BE2C (cell line): ENCODE data around the gene CEBPG. TPM values are rescaled to one million over a fixed set of nuclear protein-coding genes. Genes with fewer than 3 reads are reported as not detected.

Experiments used
- DNase-seq: peaks from one replicate; pipeline ENCODE4 v3.0.0-alpha.2; 2020
- H3K27me3 ChIP-seq: fragments of 250-450 bp; sonication (Bioruptor Pico); 2 replicates; pipeline ENCODE4 v1.5.1; 2020; ENCODE audit warnings: mild to moderate bottlenecking
- H3K36me3 ChIP-seq: fragments of 250-450 bp; sonication (Bioruptor Pico); 2 replicates; pipeline ENCODE4 v1.5.1; 2020; ENCODE audit warnings: mild to moderate bottlenecking
- H3K4me1 ChIP-seq: fragments of 250-450 bp; sonication (Bioruptor Pico); 2 replicates; pipeline ENCODE4 v1.5.1; 2020
- H3K4me3 ChIP-seq: 2 replicates; pipeline ENCODE4 v1.5.1; 2011; ENCODE audit warnings: low read depth, low read length
- H3K9me3 ChIP-seq: fragments of 250-450 bp; sonication (Bioruptor Pico); 2 replicates; pipeline ENCODE4 v1.5.1; 2020
- CTCF ChIP-seq: IDR thresholded peaks from 2 replicates; pipeline ENCODE4 v1.5.1; 2012; ENCODE audit warnings: mild to moderate bottlenecking, low read depth, low read length
- polyA plus RNA-seq: library from polyadenylated mRNA; unstranded; fragments of >200 nt; gene quantifications from one replicate; pipeline ENCODE4 v1.2.1, GENCODE V29; 2012; ENCODE audit warnings: low read depth, missing spikeins; ENCODE audit not compliant: insufficient read length, insufficient read depth

Gene CEBPG
- 93.6 TPM for polyA plus RNA-seq

- Histone ChIP-seq H3K27me3 (no peaks in the 10 kb centered on the region), H3K9me3 (no peaks in the 10 kb centered on the region), H3K4me1 (peaks cover 11% of the 10 kb centered on the region), H3K4me3 (peak within 1 kb of the TSS; percentile 80), H3K36me3 (peaks cover 7% of the 10 kb centered on the region; the same call in 1 of the 2 replicates)
- peak; percentile 95 for DNase-seq
- TF ChIP-seq CTCF, result no peak
These were observed at the start of gene CEBPG for GRCh38 chr19:33373453-33374235. TSS of gene CEBPG (plus strand) at chr19:33373709. CDS start at chr19:33379240, 5,531 bp downstream.

GRCh38 chr19:33324628-33325027 is 48.9 kb upstream of the CEBPG start:
- Histone ChIP-seq H3K27me3 (no peaks in the 10 kb centered on the region), H3K4me1 (no peaks in the 10 kb centered on the region), H3K36me3 (no peaks in the 10 kb centered on the region), H3K9me3 (no peaks in the 10 kb centered on the region), H3K4me3 (no peak overlapping the region)
- no peak for DNase-seq
- TF ChIP-seq CTCF, result no peak

GRCh38 chr19:33325920-33326319 is 47.6 kb upstream of the CEBPG start:
- no peak for TF ChIP-seq CTCF
- DNase-seq, result no peak
- Histone ChIP-seq H3K4me1 (no peaks in the 10 kb centered on the region), H3K36me3 (no peaks in the 10 kb centered on the region), H3K27me3 (no peaks in the 10 kb centered on the region), H3K9me3 (no peaks in the 10 kb centered on the region), H3K4me3 (no peak overlapping the region)

- H3K36me3 ChIP-seq, result no peaks in the 10 kb centered on the region
- no peaks in the 10 kb centered on the region for H3K9me3 ChIP-seq
- no peak for DNase-seq
- TF ChIP-seq CTCF, result no peak
- H3K4me3 ChIP-seq, result no peak overlapping the region
- H3K4me1 ChIP-seq, result no peaks in the 10 kb centered on the region
- H3K27me3 ChIP-seq, result no peaks in the 10 kb centered on the region
These were observed 44.4 kb upstream of the CEBPG start for GRCh38 chr19:33329060-33329459.

- Histone ChIP-seq H3K9me3 (no peaks in the 10 kb centered on the region), H3K27me3 (no peaks in the 10 kb centered on the region), H3K4me1 (no peaks in the 10 kb centered on the region), H3K4me3 (no peak overlapping the region), H3K36me3 (no peaks in the 10 kb centered on the region)
- no peak for TF ChIP-seq CTCF
- no peak for DNase-seq
These were observed 43.8 kb upstream of the CEBPG start for GRCh38 chr19:33329736-33330135.

- DNase-seq, result no peak
- H3K27me3 ChIP-seq, result no peaks in the 10 kb centered on the region
- H3K9me3 ChIP-seq, result no peaks in the 10 kb centered on the region
- H3K4me3 ChIP-seq, result no peak overlapping the region
- no peaks in the 10 kb centered on the region for H3K36me3 ChIP-seq
- no peaks in the 10 kb centered on the region for H3K4me1 ChIP-seq
- TF ChIP-seq CTCF, result no peak
These were observed 41.3 kb upstream of the CEBPG start for GRCh38 chr19:33332248-33332647.
